ENCODE results near the gene IP6K3. TPM values are rescaled to one million over a fixed set of nuclear protein-coding genes. Genes with fewer than 3 reads are reported as not detected.

IP6K3 gene
- total and polyA plus RNA-seq, 11 donors = 11.7 to 72.4 (median 30.8) TPM

- intact Hi-C loops (cut with DNase I) = no loop called here
- Histone ChIP-seq H3K4me1 (peaks cover 5 to 60% (median 45%) of the 10 kb centered on the region in 12 donors), H3K27me3 (no peaks in the 10 kb centered on the region), H3K9me3 (no peaks in the 10 kb centered on the region), H3K36me3 (peaks cover 0 to 58% (median 37%) of the 10 kb centered on the region in 9 donors), H3K4me3 (peak overlapping the region in 4 of 12 donors; percentile 93 to 100 (median 98)), H3K27ac (peak overlapping the region; percentile 95 to 100 (median 98))
- DNase-seq = no peak
- ATAC-seq = no peak
- WGBS, 4 donors = 61 to 65% (median 62%) methylated on average over 3 of the region's 3 CpGs
- TF ChIP-seq, protein P1, sequence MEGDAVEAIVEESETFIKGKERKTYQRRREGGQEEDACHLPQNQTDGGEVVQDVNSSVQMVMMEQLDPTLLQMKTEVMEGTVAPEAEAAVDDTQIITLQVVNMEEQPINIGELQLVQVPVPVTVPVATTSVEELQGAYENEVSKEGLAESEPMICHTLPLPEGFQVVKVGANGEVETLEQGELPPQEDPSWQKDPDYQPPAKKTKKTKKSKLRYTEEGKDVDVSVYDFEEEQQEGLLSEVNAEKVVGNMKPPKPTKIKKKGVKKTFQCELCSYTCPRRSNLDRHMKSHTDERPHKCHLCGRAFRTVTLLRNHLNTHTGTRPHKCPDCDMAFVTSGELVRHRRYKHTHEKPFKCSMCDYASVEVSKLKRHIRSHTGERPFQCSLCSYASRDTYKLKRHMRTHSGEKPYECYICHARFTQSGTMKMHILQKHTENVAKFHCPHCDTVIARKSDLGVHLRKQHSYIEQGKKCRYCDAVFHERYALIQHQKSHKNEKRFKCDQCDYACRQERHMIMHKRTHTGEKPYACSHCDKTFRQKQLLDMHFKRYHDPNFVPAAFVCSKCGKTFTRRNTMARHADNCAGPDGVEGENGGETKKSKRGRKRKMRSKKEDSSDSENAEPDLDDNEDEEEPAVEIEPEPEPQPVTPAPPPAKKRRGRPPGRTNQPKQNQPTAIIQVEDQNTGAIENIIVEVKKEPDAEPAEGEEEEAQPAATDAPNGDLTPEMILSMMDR (IDR thresholded peaks at IDR 0.05) = no peak
- no peak for TF ChIP-seq POLR2A (IDR thresholded peaks at IDR 0.05)
Observed at GRCh38 chr6:33786736-33787135, 40.0 kb upstream of the IP6K3 start.

- intact Hi-C loops (cut with DNase I) = no loop called here
- TF ChIP-seq, protein P1 (IDR thresholded peaks at IDR 0.05) = no peak
- no peak for TF ChIP-seq POLR2A (IDR thresholded peaks at IDR 0.05)
- Histone ChIP-seq H3K36me3 (peaks cover 0 to 67% (median 46%) of the 10 kb centered on the region in 9 donors), H3K4me1 (peaks cover 8 to 70% (median 54%) of the 10 kb centered on the region in 12 donors), H3K27me3 (no peaks in the 10 kb centered on the region), H3K9me3 (no peaks in the 10 kb centered on the region), H3K4me3 (no peak overlapping the region), H3K27ac (peak overlapping the region in 10 of 12 donors; percentile 95 to 100 (median 98))
- no peak for DNase-seq
- 54 to 67% (median 56%) methylated on average over 3 of the region's 3 CpGs for WGBS, 4 donors
- ATAC-seq = no peak
Observed at GRCh38 chr6:33785778-33786177, 39.1 kb upstream of the IP6K3 start.

- Histone ChIP-seq H3K4me1 (peaks cover 9 to 76% (median 56%) of the 10 kb centered on the region in 12 donors), H3K4me3 (no peak overlapping the region), H3K9me3 (no peaks in the 10 kb centered on the region), H3K27me3 (no peaks in the 10 kb centered on the region), H3K36me3 (peaks cover 0 to 76% (median 56%) of the 10 kb centered on the region in 9 donors), H3K27ac (peak overlapping the region in 3 of 12 donors; percentile 26 to 99 (median 95))
- peak in 1 of 5 donors; percentile 28 for DNase-seq
- no peak for TF ChIP-seq POLR2A (IDR thresholded peaks at IDR 0.05)
- WGBS, 4 donors = 61 to 81% (median 68%) methylated on average over 13 of the region's 13 CpGs
- ATAC-seq = no peak
- intact Hi-C loops (cut with DNase I) = no loop called here
Observed at GRCh38 chr6:33784787-33785186, 38.1 kb upstream of the IP6K3 start.

DNA sequence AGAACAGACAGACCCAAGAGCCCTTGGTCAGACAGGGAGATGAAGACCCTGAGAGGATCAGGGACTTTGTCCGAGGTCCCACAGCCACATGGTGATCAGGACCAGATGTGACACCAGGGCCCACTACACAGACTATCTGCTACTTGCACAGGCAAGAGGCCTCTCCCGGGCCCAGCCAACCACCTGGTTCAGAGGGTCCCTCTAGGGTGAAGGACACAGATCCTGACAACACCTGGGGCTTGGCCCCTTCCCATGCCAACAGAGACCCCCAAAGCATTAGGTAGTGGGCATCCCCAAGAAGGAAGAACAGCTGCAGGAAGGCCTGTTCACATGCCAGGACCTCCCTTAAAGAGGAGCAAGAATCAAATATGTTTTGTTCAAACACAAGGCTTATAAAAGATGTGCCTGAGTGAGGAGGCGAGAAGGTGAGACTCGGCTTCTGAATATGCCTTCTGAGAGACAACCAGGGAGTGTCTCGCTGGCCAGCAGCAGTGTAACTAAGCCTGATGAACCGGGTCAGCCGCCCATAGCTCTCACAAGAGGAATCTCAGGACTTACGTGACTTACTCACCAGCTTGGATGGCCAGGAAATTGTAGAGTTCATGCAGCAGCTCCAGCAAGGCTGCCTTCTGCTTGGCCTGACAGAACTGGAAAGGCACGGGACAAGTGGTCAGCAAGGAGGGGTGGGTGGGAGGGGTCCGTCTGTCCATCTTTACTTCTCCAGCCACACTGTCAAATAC is 37.2 kb upstream of the IP6K3 start:
- TF ChIP-seq POLR2A (IDR thresholded peaks at IDR 0.05) = no peak
- TF ChIP-seq, protein P1 (IDR thresholded peaks at IDR 0.05) = no peak
- DNase-seq = peak in 1 of 5 donors; percentile 25
- Histone ChIP-seq H3K36me3 (peaks cover 0 to 85% (median 65%) of the 10 kb centered on the region in 9 donors), H3K4me1 (peaks cover 9 to 71% (median 52%) of the 10 kb centered on the region in 12 donors), H3K27me3 (no peaks in the 10 kb centered on the region), H3K4me3 (no peak overlapping the region), H3K9me3 (no peaks in the 10 kb centered on the region), H3K27ac (peak overlapping the region in 1 of 12 donors; percentile 95)
- ATAC-seq = no peak
- intact Hi-C loops (cut with DNase I) = no loop called here
- 87 to 92% (median 91%) methylated on average over 10 of the region's 10 CpGs for WGBS, 4 donors

Data from heart left ventricle (tissue), 16 donors.